ENCODE measurements around the gene SRRT. TPM values are rescaled to one million over a fixed set of nuclear protein-coding genes. Genes with fewer than 3 reads are reported as not detected.
A peak's percentile ranks its signal among the peaks of the same experiment; 100 is the strongest.

Gene SRRT
- total and polyA plus RNA-seq, 4 donors: 27.2 to 45.0 (median 30.3) TPM

GRCh38 chr7:100897772-100898454 is 23.0 kb downstream of the SRRT start:
- H3K4me3 ChIP-seq (ENCODE audit: low read depth in 1 of 3, low read length in 3 of 3): no peak overlapping the region
- H3K27me3 ChIP-seq (ENCODE audit: control insufficient read depth in 4 of 4, insufficient read depth in 4 of 4, low read length in 3 of 4): peaks cover 0 to 6% (median 0%) of the 10 kb centered on the region in 4 donors
- H3K27ac ChIP-seq (ENCODE audit: low read depth in 1 of 2, low read length in 2 of 2): peak overlapping the region in 1 of 2 donors; percentile 32
- no peak overlapping the region for H3K9ac ChIP-seq (ENCODE audit: low read depth in 1 of 2, low read length in 2 of 2)
- 69% methylated on average over 13 of the region's 13 CpGs for WGBS
- DNase-seq (ENCODE audit: low spot score): no peak
- H3K36me3 ChIP-seq (ENCODE audit: control insufficient read depth in 4 of 4, insufficient read depth in 3 of 4, low read depth in 1 of 4, low read length in 3 of 4): no peaks in the 10 kb centered on the region
- peaks cover 9 to 41% (median 24%) of the 10 kb centered on the region in 4 donors for H3K4me1 ChIP-seq (ENCODE audit: control insufficient read depth in 4 of 4, insufficient read depth in 4 of 4, low read length in 3 of 4)
- no peaks in the 10 kb centered on the region for H3K9me3 ChIP-seq (ENCODE audit: control insufficient read depth in 4 of 4, low read length in 3 of 4)
- TF ChIP-seq REST (IDR thresholded peaks at IDR 0.05) (no peak), NR2F2 (IDR thresholded peaks at IDR 0.05) (no peak), MAX (IDR thresholded peaks at IDR 0.05) (no peak), SP1 (IDR thresholded peaks at IDR 0.05) (no peak), JUND (IDR thresholded peaks at IDR 0.05) (no peak), RXRA (IDR thresholded peaks at IDR 0.05) (no peak), YY1 (IDR thresholded peaks at IDR 0.05) (no peak), TAF1 (conservative IDR thresholded peaks at IDR 0.05) (no peak), HNF4G (IDR thresholded peaks at IDR 0.05) (no peak), GABPA (IDR thresholded peaks at IDR 0.05 in 1 of 2, conservative IDR thresholded peaks at IDR 0.05 in 1 of 2) (no peak), EGR1 (IDR thresholded peaks at IDR 0.05; ENCODE audit: low read depth in 2 of 2) (no peak), FOXA2 (IDR thresholded peaks at IDR 0.05) (no peak), RAD21 (IDR thresholded peaks at IDR 0.05) (no peak), FOXA1 (IDR thresholded peaks at IDR 0.05) (no peak), HNF4A (conservative IDR thresholded peaks at IDR 0.05) (no peak)
- TF ChIP-seq, protein P1, sequence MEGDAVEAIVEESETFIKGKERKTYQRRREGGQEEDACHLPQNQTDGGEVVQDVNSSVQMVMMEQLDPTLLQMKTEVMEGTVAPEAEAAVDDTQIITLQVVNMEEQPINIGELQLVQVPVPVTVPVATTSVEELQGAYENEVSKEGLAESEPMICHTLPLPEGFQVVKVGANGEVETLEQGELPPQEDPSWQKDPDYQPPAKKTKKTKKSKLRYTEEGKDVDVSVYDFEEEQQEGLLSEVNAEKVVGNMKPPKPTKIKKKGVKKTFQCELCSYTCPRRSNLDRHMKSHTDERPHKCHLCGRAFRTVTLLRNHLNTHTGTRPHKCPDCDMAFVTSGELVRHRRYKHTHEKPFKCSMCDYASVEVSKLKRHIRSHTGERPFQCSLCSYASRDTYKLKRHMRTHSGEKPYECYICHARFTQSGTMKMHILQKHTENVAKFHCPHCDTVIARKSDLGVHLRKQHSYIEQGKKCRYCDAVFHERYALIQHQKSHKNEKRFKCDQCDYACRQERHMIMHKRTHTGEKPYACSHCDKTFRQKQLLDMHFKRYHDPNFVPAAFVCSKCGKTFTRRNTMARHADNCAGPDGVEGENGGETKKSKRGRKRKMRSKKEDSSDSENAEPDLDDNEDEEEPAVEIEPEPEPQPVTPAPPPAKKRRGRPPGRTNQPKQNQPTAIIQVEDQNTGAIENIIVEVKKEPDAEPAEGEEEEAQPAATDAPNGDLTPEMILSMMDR (IDR thresholded peaks at IDR 0.05; ENCODE audit: low read depth, low read length, missing input control): no peak
- TF ChIP-seq, protein P2, sequence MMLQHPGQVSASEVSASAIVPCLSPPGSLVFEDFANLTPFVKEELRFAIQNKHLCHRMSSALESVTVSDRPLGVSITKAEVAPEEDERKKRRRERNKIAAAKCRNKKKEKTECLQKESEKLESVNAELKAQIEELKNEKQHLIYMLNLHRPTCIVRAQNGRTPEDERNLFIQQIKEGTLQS (IDR thresholded peaks at IDR 0.05): no peak
- TF ChIP-seq, protein P3, sequence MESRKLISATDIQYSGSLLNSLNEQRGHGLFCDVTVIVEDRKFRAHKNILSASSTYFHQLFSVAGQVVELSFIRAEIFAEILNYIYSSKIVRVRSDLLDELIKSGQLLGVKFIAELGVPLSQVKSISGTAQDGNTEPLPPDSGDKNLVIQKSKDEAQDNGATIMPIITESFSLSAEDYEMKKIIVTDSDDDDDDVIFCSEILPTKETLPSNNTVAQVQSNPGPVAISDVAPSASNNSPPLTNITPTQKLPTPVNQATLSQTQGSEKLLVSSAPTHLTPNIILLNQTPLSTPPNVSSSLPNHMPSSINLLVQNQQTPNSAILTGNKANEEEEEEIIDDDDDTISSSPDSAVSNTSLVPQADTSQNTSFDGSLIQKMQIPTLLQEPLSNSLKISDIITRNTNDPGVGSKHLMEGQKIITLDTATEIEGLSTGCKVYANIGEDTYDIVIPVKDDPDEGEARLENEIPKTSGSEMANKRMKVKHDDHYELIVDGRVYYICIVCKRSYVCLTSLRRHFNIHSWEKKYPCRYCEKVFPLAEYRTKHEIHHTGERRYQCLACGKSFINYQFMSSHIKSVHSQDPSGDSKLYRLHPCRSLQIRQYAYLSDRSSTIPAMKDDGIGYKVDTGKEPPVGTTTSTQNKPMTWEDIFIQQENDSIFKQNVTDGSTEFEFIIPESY (IDR thresholded peaks at IDR 0.05): no peak

Data from liver (tissue), 9 donors.